Cerebellar nuclear complex (tissue), 1 donor: ENCODE measurements around the gene TNNI2.
"Not testable (repeated sequence)": the region's sequence is repeated elsewhere in the genome, so short reads cannot be mapped to it uniquely, and the experiment has no call there.

Experiments used
- DNase-seq, 2 experiments: peaks; one replicate each; lab custom pipeline; 2025; lab: John Stamatoyannopoulos, UW

Gene TNNI2

DNA sequence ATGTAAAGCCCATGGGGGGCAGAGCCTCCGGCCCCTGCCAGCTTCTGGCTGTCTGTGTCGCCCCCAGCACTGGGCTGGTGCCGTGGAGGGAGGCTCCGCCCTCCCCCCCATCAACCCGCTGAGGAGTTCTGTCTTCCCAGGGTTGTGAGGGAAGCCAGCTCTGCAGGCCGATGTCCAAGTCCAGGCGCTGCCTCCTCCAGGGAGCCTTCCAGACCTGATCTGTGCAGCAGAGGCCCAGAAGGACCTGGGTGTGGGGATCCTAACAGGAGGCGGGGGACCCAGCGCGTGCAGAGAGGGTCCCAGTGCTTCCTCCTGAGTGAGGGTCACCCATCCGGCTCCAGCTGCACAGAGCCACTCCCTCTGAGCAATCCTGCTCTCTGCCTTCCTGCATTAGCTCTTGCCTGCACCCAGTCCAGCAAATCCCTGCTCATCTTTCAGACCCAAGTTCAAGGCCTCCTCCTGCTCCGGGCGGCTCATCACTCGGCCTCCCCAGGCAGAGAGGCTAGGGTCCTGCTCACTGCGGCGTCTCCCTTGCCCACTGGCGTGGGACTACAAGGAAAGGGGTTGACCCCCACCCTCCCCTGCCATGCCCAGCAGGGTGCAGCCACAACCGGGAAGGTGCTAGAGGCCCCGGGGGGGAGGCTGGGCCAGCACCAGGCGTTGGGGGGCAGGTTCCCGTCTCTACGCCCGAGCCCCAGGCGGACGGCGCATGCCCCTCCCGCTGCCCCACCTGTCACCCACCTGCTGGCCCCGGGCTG lies 36.5 kb downstream of the TNNI2 start:
- no peak for DNase-seq

DNA sequence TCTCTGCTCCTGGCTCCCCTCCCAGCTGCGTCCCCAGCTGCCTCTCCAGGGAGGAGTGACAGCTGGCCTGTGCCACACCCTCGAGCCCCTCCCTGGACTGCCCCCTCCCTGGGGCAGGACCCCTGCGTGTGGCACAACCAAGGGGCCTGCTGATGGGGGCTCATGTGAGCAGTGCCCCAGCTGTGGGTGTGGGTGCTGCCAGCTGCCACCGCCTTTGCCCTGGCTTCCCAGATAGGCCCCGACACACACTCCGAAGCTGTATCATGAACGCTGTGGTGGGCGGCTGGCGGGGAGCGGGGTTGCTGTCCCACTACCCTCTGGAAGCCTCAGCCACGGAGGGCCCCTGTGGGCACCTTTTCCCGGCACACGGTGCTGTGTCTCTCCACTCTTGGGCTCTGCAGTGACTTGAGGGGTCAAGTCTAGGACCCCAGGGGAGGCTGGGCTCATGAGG lies 37.1 kb downstream of the TNNI2 start:
- not testable (repeated sequence) for DNase-seq

DNA sequence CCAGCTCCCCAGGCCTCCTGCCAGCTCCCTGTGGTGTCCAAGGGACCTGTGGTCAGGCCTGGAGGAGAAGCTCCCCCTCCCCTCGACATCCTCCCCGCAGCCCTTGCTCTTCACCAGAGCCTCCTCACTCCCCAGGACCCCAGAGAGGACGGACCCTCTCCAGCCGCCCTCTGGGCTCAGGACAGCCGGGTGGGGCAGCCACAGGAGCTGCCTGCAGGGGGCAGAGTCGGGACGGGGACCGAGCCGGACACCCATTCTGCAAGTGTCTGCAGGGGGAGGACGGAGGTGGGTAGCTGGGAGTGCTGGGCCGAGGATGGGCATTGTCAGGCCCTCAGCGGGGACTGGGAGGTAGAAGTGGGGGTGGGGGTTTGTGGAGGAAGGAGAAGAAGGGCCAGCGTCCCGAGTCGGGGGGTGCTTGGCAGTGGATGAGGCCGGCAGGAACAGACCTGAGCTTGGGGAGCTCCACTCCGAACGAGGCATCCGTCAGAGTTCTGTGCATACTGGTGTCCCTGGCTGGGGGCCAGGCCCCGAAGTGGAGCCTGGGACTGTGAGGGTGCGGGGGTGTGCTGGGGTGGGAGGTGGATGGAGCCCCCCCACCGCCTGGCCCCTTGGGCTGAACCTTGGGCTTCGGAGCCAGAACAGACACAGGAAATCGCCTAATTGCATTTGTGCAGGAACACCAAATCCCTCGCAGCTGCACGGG lies 37.7 kb downstream of the TNNI2 start:
- DNase-seq: no peak

DNA sequence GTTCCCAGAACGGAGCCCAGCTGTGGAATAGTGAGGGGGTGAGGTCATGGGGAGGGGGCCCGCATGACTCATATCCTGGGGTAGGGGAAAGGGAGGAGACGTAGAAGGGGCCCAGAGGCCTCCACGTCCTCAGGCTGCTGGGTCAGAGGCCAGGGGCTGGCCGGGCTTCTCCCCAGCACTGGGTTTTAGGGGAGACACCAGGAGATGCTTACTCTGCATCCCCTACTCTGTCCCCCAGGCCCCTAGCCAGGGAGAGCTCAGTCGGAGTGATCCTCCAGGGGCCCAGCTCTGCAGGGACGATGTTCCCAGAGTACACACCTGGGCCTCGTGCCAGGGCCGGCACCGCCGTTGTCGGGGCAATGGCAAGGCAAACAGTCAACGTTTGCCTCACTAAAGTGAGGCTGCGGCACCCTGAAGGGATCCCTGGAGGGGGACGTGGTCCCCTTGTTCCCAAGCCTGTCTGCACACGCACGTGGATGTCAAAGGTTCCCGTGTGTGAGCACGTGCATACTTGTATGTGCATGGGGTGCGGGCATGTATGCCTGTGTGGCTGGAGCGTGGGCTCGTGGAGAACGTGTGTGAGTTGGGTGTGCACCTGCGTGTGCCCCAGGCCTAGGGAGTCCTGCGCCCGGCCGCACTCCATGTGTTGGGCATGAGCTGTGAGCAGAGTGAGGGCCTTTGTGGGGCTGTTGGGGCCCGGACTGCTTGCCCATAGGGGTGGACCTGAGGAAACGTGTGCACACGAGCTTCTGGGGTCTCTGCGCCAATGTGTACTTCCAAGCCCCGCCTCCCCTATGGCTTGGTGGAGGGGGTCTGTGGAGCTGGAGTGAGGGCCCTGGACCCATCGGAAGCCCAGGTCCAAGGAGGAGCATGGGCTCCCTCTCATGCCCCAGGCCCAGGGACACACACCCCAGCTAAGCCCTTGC lies 38.7 kb downstream of the TNNI2 start:
- DNase-seq: no peak

DNA sequence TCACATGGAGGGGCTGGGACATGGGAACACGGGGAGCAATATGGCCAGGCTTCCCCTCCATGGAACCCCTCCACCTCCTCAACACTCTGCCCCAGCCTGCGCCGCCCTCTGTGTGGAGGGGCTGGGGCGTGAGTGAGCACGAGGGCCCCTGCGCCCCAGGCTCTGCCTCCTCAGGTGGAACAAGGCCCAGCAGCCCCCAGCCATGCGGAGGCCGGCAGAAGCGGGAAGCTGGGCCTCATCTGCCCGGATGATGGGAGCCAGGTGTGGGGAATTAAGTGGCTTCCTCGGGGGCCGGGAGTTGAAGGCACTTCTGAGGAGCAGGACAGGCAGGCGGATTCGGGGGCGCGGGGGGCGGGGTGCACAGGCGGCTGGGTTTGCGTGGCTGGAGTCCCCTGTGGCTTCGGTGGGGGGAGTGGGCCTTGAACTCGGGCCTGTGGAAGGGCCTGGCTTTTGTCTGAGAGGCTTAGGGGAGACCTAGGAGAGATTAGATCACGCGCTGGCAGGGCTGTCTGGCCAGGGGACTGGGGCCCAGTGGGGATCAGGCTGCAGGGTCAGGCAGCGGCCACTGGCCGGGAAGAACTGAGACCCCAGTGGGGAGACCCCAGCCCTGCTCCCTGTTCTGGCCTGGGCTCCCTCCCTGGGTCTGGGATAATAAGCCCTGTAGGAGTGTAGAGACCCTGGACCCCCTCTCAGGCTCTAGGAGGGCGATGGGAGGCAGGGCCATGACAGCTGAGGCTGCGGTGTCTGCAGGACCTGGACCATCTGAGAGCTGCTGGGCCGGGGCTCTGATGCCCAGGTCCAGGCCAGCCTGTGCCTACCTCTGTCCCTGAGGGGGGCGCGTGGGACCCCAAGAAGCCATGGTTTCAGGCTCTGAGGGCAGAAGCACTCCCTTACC lies 39.6 kb downstream of the TNNI2 start:
- DNase-seq: no peak

DNA sequence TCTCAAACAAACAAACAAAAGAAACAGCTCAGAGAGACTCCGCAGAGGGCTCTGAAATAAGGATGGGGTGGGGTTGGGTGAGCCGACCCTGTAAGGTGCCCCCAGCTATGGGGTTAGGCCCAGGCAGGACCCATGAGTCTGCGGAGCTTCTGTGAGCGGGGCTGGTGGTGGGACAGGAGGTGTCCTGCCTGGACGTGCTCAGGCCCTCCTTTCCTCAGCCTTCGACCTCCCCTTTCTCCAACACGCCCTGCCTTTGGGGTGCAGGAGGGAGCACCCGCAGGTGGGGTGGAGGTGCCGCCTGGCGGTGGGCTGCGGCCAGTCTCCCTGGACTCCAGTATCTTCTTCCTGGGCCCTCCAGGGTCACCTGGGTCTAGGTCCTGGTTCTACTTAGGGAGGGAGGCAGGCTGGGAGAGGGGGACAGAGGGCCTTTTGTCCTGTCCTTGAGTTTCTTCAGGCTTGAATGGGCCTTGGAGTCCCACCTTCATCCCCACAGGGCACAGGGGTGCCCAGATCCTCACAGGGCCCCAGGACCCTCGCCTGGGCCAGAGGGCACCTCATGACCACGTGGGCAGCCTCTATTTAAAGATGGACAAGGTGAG lies 40.7 kb downstream of the TNNI2 start:
- DNase-seq: no peak

DNA sequence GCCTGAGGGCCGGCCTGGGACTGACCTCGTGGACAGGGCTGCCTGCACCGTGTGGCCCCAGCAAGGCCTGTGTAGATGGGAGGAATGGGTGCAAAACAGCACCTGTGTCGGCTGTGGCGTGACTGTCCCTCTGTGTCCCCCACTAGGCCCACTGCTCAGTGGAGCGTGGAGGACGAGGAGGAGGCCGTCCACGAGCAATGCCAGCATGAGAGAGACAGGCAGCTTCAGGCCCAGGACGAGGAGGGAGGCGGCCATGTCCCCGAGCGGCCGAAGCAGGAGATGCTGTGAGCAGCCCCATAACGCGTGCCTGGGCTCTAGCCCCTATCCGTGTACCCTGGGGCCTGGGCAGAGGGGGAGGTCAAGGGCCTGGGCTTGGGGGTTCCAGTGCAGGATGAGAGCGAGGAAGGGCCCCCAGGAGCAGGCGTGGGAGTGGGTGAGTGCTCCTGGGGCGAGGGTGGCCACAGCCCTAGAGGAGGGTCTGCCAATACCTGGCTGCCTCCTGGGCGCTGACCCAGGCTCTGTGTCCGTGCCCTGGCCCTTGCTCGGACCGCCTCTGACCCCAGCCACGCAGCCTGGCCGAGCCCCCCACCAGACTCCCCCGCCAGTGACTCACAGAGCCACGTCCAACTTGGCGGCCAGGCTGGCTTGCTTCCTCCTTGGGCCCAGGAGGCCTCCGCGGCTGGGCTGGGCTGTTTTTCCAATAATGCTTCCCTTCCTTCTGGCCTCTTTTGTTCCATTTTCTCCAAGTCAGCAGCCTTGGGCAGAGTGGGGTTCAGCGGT lies 41.4 kb downstream of the TNNI2 start:
- DNase-seq: no peak

DNA sequence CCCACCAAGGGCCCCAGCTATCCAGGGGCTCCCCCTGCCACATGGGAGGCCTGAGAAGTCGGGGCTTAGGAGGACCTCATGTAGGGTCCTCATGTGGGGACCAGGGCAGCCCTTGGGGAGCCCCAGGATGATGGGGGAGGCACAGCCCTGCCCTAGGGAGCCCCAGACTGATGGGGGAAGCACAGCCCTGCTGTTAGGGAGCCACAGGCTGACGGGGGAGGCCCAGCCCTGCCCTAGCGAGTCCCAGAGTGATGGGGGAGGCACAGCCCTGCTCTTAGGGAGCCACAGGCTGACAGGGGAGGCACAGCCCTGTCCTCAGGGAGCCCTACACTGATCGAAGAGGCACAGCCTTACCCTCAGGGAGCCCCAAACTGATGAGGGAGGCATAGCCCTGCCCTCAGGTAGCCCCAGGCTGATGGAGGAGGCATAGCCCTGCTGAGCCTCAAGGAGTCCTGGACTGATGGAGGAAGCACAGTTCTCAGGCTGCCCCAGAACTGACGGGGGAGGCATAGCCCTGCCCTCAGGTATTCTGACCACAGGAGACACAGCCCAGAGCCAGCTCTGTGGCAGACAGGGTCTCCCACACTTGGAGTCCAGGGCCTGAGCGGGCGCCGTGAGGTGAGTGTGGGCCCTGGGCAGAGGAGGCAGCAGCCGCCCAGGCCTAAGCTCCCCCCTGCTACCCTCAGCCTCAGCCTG lies 42.1 kb downstream of the TNNI2 start:
- no peak for DNase-seq

DNA sequence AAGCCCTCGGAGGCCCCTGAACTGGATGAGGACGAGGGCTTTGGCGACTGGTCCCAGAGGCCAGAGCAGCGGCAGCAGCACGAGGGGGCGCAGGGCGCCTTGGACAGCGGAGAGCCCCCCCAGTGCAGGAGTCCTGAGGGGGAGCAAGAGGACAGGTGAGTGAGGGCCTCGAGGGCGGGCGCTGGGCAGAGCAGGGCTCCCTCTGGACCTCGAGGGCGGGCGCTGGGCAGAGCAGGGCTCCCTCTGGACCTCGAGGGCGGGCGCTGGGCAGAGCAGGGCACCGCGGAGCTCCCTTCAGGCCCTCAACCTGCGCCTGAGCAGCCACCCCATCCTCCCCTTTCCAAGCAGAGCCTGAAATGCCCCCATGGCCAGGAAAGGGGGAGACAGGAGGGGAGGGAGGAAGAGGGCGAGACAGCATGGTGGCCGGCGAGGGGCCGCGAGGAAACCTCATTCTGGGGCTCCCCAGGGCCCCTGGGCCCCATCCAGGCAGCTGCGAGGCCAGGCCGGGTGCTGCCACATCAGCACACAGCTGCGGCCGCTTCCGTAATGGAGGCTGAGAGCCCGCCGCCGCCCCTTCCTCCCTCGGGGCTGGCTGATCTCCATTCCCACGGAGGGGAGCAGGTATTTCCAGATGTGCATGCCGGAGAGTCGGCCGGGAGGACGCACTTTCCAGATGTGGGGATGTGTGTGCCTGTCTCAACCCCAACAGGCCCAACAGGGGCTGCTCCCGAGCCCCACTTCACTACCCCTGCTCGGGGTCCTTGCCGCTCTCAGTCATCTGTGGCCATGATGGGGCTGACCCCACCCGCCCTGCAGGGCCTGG lies 42.9 kb downstream of the TNNI2 start:
- DNase-seq: no peak

DNA sequence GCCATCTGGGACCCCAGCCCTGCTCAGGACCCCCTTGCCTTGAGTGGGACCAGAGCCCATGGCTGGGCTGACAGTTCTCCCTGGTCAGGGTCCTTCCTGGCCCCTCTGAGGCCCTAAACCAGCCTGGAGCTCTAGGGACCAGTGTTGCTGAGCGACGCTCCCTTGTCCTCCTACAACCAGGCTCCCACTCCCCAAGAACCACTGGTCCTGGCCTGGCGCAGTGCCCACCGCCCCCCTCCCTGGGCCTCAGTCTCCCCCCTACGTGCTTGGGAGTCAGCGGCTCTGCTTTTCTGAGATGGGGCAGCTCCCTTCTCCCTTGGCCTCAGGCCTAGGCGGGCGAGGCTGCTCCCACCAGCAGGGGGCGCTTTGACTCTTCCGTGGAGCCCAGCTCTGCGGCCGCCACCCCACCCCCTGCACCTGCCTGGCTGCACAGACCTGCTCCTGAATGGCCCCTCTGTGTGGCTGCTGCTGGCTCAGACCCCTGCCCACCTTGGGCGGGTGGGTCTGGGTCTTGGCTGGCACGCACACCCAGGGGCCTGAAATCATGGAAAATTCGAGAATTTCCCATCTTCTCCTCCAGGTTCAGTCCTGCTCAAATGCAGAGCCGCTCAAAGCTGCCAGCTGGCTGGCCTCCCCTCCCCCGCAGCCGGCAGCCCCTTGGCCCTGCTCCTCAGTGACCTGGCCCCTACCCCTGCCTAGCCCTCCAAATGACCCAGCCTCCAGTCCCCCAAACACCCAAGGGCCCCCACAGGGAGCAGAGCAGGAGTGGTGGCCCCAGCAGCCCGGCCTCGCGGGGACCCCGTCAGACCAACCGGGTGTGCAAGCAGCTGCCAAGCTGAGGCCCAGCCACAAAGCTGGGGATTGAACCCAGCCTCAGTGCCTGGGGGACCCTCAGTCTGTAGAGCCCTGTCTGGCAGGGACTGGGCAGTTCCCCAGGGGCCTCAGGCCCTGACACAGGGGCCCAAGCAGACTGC lies 43.8 kb downstream of the TNNI2 start:
- DNase-seq: no peak

DNA sequence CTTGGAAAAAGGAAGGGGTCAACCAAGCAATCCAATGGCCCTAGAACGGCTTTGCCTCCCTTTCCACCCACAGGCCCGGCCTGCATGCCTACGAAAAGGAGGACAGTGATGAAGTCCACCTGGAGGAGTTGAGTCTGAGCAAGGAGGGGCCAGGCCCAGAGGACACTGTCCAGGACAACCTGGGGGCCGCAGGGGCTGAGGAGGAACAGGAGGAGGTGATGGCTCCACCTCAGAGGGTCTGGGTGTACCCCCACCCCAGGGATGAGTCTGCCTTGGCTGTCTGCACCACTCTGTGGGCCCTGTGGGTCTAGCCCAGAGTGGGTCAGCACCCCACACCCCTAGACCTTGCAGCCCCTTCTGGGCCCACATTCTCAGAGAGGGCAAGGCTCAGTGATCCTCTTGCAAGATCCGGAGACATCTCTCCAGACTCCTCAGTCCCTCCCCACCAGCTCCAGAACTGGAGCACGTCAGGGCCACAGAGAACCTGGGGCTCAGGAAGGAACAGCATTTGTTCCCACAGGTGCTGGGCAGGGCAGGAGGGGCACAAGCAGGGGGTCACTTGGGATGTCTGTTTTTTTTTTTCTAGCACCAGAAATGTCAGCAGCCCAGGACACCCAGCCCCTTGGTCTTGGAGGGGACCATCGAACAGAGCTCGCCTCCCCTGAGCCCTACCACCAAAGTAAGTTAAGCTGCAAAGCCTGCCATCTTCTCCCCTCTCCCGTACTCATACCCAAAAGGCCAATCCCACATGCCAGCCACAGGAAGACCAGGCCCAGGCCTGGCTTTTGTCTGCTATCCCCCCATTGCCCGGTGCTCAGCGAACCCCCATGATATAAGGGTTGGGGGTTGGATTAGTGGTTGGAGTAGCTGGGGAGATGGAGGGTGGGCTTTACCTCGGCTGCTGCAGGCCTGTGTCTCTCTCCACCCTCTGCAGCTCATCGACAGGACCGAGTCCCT lies 44.8 kb downstream of the TNNI2 start:
- DNase-seq: no peak

DNA sequence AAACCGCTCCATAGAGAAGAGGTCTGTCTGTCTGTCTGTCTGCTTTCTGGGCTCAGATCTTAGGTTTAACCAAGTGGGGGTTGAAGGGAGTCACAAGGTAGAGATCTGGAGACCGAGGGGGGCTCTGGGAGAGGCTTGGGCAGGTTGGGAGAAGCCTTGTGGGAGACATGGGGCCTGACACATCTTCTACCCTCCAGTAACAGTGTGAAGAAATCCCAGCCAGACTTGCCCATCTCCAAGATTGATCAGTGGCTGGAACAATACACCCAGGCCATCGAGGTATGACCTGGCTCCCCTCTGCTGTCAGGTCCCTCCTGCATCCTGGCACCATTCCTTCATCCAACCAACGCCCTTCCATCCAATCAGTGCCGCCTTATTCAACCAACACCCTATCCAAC lies 45.5 kb downstream of the TNNI2 start:
- no peak for DNase-seq

DNA sequence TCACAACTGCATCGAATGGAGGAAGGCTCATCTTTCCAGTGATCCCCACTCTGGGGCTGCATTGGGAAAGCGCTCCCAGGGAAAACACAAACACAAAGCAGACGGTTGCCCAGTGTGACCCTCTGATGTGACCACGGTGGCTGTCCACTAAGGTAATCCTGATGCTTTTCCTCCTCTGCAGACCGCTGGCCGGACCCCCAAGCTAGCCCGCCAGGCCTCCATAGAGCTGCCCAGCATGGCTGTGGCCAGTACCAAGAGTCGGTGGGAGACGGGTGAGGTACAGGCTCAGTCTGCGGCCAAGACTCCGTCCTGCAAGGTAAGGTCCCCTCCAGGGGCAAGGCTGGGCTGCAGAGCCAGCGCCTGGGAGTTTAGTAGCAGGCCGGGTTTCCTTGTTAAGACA lies 47.8 kb downstream of the TNNI2 start:
- not testable (repeated sequence) for DNase-seq

DNA sequence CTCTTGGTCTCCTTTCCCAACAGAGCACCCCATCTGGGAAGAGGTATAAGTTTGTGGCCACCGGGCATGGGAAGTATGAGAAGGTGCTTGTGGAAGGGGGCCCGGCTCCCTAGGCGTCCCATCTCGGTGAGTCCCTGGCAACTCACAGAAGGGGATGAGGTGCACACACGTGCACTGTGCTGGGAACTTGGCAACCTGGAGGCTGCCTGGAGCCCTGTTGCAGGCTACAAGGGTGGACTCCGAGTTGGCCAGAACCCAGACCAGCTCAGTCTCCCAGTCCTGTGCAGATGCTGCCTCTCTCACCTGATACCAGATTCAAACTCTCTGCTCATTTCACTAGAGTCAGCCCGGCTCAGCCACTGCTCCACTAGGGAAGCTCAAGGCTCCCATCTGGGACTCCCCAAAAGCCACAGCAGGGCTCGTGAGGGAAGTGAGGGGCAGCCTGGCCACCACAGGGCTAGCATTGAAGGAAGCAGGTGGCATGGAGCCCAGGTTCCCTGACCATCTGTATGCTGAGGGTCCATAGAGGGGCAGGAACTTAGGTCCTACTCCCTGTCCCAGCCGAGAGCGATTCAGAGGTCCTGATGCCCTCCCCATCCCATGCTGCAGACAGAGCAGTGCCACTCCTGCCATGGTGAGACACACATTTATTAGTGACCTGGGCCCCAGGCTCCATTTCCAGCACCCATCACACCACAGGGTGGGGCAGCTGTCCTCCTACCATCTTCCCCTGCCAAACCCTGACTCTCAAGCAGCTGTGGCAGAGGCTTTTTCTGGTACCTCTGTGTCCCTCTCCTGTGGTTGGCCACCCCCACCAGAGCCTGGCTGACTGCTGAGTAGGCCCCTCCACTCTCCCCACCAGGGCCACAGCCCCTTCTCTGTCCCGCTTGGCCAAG lies 48.9 kb downstream of the TNNI2 start:
- DNase-seq: no peak

DNA sequence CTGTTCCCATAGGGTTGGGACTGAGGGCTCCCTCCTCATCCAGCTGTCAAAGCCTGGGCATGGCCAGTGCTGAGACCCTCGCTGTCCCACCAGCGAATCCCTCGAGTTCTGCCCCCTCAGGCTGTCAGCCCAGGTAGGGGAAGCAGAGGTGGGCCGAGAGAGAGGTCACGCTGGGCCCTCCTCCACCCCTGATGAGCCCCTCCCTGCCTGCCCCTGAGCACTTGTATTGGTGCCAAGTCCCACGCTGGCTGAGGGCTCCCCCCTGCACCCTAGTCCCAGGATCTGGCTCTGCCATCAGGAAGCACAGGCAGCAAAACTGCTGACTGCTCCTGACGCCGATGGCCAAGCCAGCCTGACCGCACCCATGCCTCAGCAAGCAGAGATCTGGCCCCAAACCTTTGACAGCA lies 49.6 kb downstream of the TNNI2 start:
- no peak for DNase-seq
